ENCODE data around the gene KIRREL3. TPM values are rescaled to one million over a fixed set of nuclear protein-coding genes. Genes with fewer than 3 reads are reported as not detected.

KIRREL3 gene
- total RNA-seq, 2 donors from 2014 or later, result 0.44 to 2.1 TPM

DNA sequence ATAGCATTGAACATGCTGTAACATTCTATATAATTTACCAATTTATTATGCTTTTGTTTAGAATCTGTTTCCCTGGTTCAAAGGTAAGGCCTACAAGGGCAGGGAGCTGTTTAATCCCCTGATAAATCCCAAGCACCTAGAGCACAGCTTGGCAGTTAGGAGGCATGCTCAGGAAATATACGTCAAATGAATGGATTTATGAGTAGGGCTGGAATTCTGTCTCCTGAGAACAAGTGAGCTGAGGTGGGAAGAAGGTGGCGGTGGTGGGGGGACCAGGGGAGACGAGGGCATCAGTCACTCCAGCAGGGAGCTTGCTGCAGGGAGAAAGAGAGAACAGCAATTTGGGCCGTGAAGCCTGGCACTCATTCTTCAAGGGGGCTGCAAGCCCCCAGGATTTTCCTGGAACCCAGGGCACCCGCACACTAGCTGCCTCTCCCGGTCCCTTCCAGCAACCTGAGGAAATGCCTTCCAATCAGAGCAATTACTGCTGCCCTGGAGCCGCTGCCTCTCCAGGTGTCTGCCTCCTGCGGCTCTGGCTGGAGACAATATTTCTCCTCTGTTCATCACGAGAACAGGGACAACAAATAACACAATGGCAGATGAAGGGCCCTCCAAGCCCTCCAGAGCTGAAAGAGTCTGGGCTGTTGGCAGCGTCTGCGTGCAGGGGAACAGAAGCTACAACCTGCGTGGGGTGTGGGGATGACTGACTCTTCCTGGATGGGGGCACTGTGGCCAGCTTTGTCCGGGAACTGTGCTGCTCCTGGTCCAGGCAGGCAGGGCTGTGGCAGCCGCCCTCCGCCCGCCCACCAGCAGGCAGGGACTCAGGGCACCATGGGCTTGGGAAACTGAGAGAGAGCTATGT lies 411.7 kb downstream of the KIRREL3 start:
- DNase-seq, result no peak
- no peak for ATAC-seq
- intact Hi-C loops (cut with DNase I), result no loop called here

DNA sequence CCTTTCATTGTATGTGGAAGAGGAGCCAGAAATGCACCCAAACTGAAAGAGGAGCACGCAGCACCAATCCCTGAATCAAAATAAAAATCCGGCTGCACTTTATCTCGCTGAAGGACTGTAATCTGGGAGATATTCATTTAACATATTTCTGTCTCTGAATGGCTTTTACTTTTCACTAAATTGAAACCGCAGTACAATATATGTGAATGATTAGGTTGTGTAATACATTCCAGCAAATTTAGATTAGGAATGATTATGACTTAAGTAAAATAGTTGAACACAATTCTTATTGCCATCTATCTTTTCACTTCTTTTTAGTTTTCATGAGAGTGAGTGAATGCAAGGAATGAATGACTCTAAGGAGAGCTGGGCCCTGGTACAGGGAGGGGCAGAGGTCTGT lies 413.0 kb downstream of the KIRREL3 start:
- intact Hi-C loops (cut with DNase I), result no loop called here

DNA sequence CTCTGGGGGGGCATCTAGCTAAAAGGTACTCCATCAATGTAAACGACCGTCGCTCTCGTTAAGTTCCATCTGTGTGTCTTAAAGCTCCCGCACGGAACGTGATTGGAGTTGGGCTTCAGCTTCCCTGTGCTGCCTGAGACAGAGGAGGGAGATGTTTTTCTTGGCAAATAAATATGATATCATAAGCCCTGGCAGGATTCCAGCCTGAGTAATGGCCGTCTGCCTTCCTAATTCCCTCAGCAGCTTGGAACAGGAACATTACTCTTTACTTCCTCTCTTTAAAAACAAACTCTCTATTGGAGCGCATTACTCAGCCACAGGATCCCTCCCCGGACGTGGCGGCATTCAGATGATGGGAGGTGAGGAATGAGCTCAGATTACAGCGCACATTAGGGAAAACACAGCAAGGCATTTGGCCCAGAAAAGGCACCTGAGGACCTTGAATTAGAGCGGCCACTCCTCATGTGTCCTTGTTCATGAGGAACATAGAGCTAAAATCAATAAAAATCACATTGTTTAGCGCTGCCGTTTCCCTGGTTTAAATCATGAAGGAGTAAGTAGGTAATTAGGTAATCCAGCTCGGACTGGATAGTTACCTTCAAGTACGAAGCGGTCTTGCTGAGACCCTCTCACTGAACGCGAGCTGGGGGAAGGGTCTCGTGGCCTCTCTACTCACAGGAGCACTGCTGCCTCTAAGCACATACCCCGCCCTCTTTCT lies 414.6 kb downstream of the KIRREL3 start:
- intact Hi-C loops (cut with DNase I), result no loop called here
- peak; percentile 81 for DNase-seq
- ATAC-seq, result peak; percentile 90 to 96

More for the DNA sequence above, 413.0 kb downstream of the KIRREL3 start:
- DNase-seq, result no peak
- ATAC-seq, result no peak

DNA sequence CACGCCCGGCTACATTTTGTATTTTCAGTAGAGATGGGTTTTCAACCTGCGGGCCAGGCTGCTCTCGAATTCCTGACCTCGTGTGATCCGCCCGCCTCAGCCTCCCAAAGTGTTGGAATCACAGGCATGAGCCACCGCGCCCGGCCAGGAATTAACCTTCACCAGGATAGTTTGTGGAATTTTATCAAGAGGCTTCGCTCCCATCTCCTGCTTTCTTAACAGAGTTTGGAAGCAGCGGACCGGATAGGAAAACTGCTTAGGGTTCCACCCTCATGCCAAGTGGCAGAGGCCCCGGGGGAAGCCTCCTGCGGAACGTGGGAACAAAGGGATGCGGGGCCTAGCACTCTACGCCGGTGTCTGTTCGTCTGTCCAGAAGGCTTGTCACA lies 415.2 kb downstream of the KIRREL3 start:
- DNase-seq (peak; percentile 52), ATAC-seq (peak; percentile 23 to 39)
- intact Hi-C loops (cut with DNase I), result no loop called here

DNA sequence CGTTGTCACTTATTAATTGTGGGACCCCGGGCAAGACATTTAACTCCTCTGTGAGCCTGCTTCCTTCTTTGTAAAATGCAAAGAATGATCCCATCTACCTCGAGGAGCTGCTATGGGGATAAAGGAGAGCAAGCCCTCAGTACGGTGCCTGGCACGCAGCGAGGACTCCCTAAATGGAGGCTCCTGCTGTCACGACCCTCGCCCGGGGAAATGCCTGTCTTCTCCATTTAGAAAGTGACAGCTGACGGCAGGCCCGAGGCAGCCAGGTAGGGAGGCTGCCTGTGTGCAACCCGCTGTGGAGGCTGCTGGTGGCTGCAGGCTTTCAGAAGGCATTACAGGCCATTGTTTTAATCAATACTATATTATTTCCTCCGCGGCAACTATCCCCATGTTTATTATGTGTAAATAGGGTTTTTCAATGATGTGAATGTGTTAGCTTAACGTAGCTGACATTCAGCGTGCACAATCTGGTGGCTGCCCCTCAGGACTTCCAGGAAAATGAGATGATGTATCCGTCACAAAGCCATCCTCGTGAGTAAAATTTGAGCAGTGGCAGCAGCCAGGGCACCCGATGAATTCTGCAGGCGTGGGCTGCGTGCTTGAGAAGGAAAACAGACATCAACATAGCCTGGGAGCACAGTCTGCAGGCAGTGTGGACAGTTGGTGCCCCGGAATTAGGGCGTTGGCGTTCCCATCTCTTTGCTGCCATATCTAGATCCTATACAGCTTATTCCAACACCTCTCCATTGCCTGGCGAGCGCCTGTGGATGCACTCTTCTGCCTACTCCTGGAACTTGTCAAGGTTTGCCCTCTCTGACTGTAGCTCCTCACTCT lies 416.8 kb downstream of the KIRREL3 start:
- DNase-seq (no peak), ATAC-seq (no peak)
- intact Hi-C loops (cut with DNase I), result no loop called here

DNA sequence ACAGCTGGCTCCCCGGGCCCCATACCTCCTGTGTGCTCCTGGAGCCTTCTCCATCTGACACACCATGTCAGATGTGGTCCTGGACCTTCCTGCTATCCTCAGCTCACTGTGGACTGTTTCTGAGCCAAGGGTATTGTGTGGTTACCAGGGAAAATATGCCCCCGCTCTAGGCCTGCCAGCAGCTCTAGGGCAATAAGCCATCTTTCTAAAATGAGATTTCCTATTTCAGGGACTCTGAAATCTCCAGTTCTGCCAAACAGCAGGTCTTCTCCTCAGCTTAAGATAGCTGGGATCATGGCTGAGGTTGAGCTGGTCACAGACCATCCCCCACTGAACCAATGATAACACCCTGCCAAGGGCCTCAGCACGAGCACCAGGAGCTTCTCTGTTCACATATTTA lies 417.5 kb downstream of the KIRREL3 start:
- ATAC-seq (no peak), DNase-seq (no peak)
- intact Hi-C loops (cut with DNase I), result no loop called here

DNA sequence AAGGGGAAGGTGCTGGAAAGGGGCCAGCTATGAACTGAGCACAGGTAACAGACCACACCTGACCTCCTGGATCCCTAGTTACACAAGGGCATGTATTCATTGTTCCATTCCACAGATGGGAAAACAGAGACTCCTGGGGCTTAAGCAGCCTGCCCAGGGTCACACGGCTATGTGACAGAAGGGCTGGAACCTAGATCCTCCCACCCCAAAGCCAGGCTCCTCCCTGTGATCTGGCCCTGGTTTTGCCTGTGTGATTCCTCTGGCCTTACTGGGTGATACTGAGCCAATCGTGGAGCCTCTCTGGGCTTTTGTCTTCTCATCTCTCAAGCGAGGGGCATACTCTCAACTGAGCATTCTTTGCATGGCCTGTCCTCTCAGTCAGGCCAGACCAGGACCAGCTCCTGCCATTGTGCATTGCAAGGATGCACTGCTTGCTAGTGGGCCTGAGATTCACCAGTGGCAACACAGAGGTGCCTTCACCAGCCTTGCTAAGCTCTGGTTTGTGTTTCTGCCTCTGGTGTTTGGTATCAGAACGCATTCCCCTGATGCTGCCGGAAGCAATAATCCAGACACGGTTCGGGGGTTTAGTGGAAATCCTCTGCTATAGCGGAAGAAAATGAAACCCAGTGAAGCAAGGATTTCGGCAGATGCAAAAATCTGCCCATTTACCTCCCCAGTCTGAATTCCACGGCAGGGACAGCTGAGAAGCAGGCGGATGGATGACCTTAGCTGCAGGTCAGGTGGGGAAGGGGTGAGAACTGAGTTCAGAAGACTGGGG lies 418.5 kb downstream of the KIRREL3 start:
- intact Hi-C loops (cut with DNase I), result no loop called here
- ATAC-seq, result no peak
- DNase-seq, result no peak

DNA sequence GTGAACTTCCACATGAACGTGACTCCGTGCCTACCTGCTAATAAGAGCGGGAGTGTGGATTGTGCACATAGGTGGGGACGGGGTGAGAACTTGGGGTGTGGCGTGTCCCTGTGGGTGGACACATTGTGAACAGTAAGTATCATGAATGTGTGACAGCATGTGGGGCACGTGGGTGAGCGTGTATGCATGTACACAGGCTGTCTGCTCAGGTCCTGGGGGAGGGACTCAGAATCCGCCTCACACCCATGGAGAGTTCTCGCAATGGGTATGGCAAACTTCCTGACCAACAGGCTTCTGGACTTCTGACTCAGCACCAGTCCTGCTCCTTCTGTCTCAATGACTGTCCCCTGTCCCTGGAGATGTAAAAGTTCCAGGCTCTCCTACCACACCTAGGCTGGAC lies 422.1 kb downstream of the KIRREL3 start:
- ATAC-seq (no peak), DNase-seq (no peak)
- intact Hi-C loops (cut with DNase I), result no loop called here

DNA sequence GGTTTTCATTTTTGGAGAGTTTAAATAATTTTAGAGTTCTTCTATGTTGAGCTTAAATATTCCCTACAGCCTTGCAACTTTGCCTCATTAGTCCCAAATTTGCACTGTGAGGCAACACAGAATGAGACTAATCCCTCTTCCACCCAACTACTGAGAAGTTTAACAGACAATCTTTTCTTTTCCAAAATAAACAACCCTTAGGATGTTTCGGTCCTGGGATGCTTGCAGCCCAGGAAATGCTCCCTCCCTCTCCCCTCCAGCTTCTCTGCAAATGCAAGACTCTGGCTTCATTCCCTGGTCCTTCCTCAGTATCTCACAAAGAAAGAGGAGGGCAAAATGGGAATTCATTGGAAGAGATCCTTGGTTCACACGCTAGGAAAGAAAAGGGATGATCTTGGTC lies 422.5 kb downstream of the KIRREL3 start:
- intact Hi-C loops (cut with DNase I), result no loop called here
- ATAC-seq, result no peak
- no peak for DNase-seq

DNA sequence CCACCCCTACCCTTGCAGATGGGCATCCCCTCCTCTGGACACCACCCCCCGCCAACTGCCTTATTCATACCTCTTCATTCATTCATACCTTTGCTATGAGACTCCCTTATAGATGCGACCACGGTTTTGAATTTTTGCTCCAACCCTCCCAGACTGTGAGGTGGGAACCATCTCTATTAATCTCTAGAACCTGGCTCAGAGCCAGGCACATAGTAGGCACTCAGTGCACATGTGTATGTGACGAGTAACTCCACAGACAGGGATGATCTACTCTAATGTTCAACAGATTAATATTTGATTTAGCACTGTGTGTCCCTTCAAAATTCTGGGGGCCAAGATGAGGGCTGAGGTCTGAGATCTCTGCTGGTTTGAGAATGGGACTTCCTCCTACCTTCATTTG lies 424.7 kb downstream of the KIRREL3 start:
- ATAC-seq (no peak), DNase-seq (no peak)
- intact Hi-C loops (cut with DNase I), result no loop called here

DNA sequence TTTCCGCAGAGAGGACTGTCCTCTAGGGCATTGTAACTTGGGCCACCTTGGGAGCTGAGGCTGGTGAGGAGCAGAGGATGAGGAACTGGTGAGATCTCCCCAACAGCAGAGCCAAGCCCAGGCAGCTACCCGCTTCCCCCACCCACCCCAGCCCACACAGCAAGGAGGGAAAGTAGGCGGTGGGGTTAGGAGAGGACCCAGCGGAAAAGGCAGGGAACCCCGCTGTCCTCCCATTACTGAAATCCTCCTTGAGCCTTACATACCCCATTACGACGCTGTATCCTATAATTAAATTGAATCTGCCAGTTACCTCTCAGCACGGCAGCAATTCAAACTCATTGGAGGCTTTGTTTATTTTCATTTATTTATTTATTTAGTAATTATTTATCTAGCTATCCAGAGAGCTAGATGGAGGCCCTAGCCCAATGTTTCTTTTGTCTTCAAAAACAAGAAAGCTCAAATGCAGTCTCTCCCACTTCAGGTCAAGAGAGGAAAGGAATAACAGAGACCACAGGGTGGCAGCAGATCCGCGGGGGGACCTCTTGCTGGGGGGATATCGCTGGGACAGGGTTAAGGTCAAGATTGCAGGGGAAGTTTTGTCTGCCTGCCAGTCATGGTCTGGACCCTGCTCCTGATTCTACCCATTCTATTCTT lies 427.1 kb downstream of the KIRREL3 start:
- ATAC-seq (no peak), DNase-seq (no peak)
- intact Hi-C loops (cut with DNase I), result no loop called here

DNA sequence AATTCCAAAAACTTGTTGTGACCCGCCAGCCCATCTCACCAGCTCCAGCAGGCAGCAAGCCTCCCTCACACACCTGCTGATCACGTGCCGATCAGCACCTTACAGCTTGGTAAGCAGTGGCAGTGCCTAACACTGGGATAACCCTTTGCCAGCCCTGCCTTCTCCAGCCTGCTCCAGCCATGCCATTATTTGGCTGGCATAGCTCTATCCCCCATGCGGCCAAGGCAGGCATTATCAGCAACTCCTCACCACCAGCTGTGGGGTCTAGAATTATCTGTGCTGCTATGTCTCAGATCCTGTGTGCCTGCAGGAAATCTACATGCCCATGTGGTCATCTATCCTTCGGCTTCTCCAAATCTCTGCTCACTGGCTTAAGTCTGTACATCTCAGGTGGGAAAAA lies 430.1 kb downstream of the KIRREL3 start:
- intact Hi-C loops (cut with DNase I), result no loop called here
- no peak for DNase-seq
- ATAC-seq, result no peak

DNA sequence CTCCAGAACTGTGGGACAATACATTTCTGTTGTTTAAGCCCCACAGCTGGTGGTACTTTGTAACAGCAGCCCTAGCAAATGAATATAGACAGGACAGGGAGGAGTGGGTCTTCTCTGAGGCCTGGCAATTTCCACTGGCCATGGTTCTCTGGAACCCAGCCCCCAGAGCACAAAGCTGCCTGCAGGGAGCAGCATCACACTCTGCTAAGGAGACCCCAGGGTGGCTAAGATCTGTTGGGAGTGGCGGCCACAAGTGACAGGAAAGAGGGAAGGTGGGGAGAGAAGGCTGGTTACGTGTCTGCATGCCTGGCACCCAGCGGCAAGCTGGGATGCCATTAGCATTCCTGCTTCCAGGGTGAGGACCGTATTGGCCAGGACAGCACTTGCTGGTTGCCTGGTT lies 433.2 kb downstream of the KIRREL3 start:
- DNase-seq (no peak), ATAC-seq (no peak)
- intact Hi-C loops (cut with DNase I), result no loop called here

DNA sequence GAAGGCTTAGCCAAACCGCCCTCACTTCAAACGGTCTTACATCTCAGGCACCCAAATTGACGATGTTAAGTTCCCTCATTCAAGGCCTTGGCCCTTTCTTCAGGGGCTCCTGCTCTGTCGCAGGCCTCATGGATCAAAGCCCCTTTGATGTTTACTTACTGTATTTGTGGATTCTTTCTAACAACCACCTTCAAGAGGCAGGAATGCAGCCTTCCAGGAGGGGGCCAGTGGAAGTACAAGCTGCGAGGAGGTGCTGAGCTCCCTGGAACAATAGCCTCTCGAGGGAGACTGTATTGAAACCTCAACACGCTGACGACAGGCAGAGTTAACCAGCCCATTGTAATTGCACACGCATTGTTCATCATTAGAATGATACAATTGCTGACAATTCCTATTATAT lies 436.0 kb downstream of the KIRREL3 start:
- no peak for ATAC-seq
- DNase-seq, result no peak
- intact Hi-C loops (cut with DNase I), result no loop called here

DNA sequence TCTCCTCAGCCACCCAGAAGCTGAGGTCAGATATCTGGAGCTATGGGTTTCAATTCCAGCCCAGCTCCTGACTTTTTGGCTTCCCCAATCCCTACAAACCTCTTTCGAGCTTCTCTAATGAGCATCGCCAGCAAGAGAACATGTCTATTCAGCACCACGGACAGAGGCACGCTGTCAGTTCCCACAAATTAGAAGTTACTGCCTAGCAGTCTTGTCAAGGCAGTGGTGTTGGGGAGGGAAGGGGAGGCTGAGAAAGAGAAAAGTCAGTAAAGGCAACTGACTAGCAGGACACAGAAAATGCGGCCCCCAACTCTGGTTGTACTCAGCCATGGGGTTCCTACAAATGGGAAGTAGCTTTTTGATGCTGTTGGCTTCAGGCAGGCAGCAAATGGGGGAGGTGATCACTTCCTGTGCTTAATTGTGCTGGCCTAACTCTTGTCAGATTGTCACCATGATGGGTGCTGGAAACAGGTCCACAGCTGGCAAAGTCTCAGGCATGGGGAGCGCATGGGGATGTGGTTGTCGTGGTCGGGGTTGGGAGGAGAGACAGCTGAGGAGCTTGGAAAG lies 439.2 kb downstream of the KIRREL3 start:
- DNase-seq, result peak; percentile 48
- ATAC-seq, result no peak
- intact Hi-C loops (cut with DNase I), result no loop called here

DNA sequence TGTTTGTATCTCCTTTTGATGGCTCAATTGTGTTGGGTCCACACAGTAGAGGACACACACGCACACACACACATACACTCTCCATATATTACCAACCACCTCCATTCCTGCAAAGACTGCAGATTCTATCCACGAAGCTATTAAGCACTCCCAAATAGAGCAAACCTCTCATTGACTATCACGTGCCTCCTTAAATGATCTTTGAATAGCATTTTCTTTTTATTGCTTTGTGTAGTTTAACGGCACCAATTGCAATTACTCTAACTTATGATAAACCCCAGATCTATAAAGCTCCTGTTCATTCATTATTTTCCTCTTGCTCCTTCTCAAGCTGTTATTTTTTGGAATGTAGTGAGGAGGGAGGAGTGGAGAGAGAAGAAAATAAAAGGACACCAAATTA lies 440.3 kb downstream of the KIRREL3 start:
- DNase-seq, result no peak
- intact Hi-C loops (cut with DNase I), result no loop called here
- ATAC-seq, result no peak

DNA sequence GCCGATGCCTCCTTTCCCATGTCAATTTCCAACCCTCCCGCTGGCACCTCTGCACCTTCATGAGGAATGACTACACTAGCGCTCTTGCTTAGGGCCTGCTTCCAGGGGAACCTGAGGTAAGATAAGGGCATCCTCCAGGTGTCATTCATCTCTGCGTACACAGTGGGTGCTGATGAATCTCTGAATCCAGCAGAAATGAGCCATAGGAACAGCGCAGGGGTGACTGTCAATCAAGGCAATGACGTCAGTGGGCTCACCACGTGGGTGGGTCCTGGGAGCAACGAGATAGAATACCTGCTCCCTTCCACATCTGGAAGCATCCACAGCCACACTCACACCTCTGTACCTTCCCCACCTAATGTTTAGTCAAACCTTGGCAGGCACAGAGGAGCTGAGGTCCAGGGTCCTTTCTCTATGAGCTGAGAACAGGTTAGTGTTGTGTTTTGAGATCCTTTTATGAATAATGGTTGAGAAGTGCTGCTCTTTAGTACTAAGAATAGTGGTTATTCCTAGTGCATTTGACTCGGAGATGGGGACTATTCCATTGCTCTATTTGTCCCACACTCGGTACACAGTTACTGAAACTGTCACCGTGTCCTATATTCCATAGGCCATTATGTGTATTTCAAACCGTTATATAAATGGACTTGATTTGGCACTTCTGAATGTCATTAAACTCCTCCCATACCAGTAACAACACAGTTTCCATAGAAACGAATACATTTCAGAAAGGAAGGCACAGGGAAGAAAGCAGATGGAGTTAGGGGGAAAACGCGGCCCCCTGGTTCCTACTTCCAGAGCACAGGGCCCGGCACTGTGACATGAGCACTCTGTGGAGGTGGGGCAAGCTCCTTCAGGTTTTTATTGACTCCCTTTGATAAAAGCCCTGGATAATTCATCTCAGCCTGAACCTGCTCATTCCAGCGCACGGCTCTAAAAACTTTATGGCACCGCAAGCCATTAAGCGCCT lies 451.7 kb downstream of the KIRREL3 start:
- ATAC-seq, result no peak
- no peak for DNase-seq
- intact Hi-C loops (cut with DNase I), result no loop called here

All from left cardiac atrium (tissue), 4 donors.